ENCODE data around the gene CXCL12.

The CXCL12 gene

DNA sequence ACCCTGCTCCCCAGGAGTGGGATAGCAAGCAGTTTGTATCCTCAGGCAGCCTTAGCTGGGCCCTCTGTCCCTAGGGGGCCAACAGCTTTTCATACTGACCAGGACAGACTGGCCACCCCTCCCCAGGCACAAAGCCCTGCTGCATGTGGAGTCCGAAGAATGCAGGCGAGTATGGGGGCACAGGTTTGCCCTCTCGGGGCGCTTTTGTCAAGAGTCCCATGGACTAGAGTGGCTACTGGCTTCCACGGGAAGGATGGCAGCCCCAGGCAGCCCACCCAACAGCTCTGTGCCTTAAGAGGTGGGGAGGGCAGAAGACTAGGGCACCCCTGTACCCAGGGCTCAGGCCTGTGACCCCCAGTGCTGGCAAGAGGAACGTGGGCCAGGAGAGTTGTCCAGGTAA, 10.7 kb downstream of the CXCL12 start:
- no peak for TF ChIP-seq GABPA (IDR thresholded peaks at IDR 0.05; ENCODE audit: low read depth)
- TF ChIP-seq, protein P1, sequence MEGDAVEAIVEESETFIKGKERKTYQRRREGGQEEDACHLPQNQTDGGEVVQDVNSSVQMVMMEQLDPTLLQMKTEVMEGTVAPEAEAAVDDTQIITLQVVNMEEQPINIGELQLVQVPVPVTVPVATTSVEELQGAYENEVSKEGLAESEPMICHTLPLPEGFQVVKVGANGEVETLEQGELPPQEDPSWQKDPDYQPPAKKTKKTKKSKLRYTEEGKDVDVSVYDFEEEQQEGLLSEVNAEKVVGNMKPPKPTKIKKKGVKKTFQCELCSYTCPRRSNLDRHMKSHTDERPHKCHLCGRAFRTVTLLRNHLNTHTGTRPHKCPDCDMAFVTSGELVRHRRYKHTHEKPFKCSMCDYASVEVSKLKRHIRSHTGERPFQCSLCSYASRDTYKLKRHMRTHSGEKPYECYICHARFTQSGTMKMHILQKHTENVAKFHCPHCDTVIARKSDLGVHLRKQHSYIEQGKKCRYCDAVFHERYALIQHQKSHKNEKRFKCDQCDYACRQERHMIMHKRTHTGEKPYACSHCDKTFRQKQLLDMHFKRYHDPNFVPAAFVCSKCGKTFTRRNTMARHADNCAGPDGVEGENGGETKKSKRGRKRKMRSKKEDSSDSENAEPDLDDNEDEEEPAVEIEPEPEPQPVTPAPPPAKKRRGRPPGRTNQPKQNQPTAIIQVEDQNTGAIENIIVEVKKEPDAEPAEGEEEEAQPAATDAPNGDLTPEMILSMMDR (IDR thresholded peaks at IDR 0.05; ENCODE audit: insufficient read depth, low read length) = no peak
- no peak for DNase-seq (ENCODE audit: low read depth in 1 of 2, low spot score in 1 of 2)
- H3K27me3 ChIP-seq (ENCODE audit: insufficient read depth, poor library complexity, severe bottlenecking) = no peaks in the 10 kb centered on the region
- H3K27ac ChIP-seq (replicated peaks) = no peak overlapping the region
- H3K4me3 ChIP-seq (replicated peaks; ENCODE audit: insufficient read depth, low read length) = no peak overlapping the region

- no peaks in the 10 kb centered on the region for H3K27me3 ChIP-seq (ENCODE audit: insufficient read depth, poor library complexity, severe bottlenecking)
- H3K4me3 ChIP-seq (replicated peaks; ENCODE audit: insufficient read depth, low read length) = no peak overlapping the region
- TF ChIP-seq SPI1 (IDR thresholded peaks at IDR 0.05; ENCODE audit: borderline replicate concordance, low read depth) (no peak), REST (IDR thresholded peaks at IDR 0.05; ENCODE audit: insufficient replicate concordance, low read depth) (no peak), POLR2AphosphoS5 (IDR thresholded peaks at IDR 0.05; ENCODE audit: low read depth) (no peak), GABPA (IDR thresholded peaks at IDR 0.05; ENCODE audit: low read depth) (no peak)
- TF ChIP-seq, protein P1 (IDR thresholded peaks at IDR 0.05; ENCODE audit: insufficient read depth, low read length) = no peak
- H3K27ac ChIP-seq (replicated peaks) = no peak overlapping the region
- no peak for DNase-seq (ENCODE audit: low read depth in 1 of 2, low spot score in 1 of 2)
Observed at GRCh38 chr10:44373341-44373995, 11.4 kb downstream of the CXCL12 start.

- no peaks in the 10 kb centered on the region for H3K27me3 ChIP-seq (ENCODE audit: insufficient read depth, poor library complexity, severe bottlenecking)
- no peak for TF ChIP-seq POLR2AphosphoS5 (IDR thresholded peaks at IDR 0.05; ENCODE audit: low read depth)
- no peak for TF ChIP-seq SPI1 (IDR thresholded peaks at IDR 0.05; ENCODE audit: borderline replicate concordance, low read depth)
- no peak for TF ChIP-seq REST (IDR thresholded peaks at IDR 0.05; ENCODE audit: insufficient replicate concordance, low read depth)
- no peak for TF ChIP-seq GABPA (IDR thresholded peaks at IDR 0.05; ENCODE audit: low read depth)
- TF ChIP-seq, protein P1 (IDR thresholded peaks at IDR 0.05; ENCODE audit: insufficient read depth, low read length) = no peak
- no peak overlapping the region for H3K27ac ChIP-seq (replicated peaks)
- no peak overlapping the region for H3K4me3 ChIP-seq (replicated peaks; ENCODE audit: insufficient read depth, low read length)
- no peak for DNase-seq (ENCODE audit: low read depth in 1 of 2, low spot score in 1 of 2)
Observed at GRCh38 chr10:44372181-44372580, 12.7 kb downstream of the CXCL12 start.

- Histone ChIP-seq H3K27me3 (ENCODE audit: insufficient read depth, poor library complexity, severe bottlenecking) (no peaks in the 10 kb centered on the region), H3K4me3 (replicated peaks; ENCODE audit: insufficient read depth, low read length) (no peak overlapping the region), H3K27ac (replicated peaks) (no peak overlapping the region)
- TF ChIP-seq REST (IDR thresholded peaks at IDR 0.05; ENCODE audit: insufficient replicate concordance, low read depth) (no peak), POLR2AphosphoS5 (IDR thresholded peaks at IDR 0.05; ENCODE audit: low read depth) (no peak), SPI1 (IDR thresholded peaks at IDR 0.05; ENCODE audit: borderline replicate concordance, low read depth) (no peak), GABPA (IDR thresholded peaks at IDR 0.05; ENCODE audit: low read depth) (no peak)
- TF ChIP-seq, protein P1 (IDR thresholded peaks at IDR 0.05; ENCODE audit: insufficient read depth, low read length) = no peak
- no peak for DNase-seq (ENCODE audit: low read depth in 1 of 2, low spot score in 1 of 2)
Observed at GRCh38 chr10:44370731-44371248, 14.1 kb downstream of the CXCL12 start.
